GM18867 (cell line): ENCODE data around the gene CAPN5.

Source experiments
- ATAC-seq: cut with Tn5 transposase; IDR thresholded peaks from one replicate; pipeline ENCODE4 v1.9.1; 2021; ENCODE audit warnings: mild to moderate bottlenecking, moderate library complexity; ENCODE audit not compliant: unreplicated experiment

The CAPN5 gene

DNA sequence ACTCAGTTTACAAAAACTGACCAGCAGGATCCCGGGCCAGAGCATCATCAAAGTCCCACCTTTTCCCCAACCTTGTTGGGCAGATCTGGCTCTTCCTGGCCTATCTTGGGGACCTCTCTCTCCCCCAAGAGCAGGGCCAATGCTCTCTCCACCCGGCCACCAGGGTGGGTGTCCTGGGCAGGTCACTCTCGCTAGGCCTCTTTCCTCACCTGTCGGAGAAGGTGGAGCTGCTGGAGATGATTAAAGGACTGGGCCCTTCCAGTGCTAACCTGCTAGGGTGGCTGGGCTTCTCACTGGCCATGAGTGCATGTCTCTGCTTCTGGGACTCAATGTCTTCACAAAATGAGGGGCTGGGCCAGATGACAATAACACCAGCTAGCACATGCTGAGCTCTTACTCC is 2.9 kb upstream of the CAPN5 start:
- ATAC-seq, result no peak

DNA sequence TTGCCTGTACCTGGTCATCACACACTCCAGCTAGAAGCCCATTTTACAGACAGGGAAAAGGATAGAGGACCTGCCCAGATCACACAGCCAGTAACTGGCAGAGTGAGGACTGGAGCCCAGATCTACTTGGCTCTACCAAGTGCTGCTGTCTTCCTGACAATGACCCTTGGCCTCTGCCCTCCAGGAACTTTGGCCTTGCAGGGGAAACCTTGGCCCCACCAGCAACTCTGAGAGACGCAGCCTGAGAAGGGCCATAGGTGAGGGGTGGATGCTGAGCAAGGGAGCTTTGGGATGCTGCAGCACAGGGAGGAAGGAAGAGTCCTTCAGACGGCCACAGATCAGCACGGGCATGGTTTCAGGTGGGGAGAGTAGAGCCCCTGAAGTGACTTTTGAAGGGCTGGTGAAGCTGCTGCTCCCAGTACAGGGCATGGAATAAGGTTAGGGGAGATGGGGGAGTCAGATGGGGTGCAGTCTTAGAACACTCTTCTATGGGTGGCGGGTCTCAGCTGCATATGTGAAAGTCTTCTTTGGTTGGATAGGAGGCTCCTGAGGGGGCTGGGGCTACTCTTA is 2.0 kb upstream of the CAPN5 start:
- ATAC-seq, result no peak

GRCh38 chr11:77065878-77066228 is 918 bp upstream of the CAPN5 start:
- ATAC-seq, result no peak

GRCh38 chr11:77067861-77068443 is 1.2 kb downstream of the CAPN5 start:
- ATAC-seq, result no peak

- ATAC-seq, result no peak
Observed at GRCh38 chr11:77068457-77069335, 1.9 kb downstream of the CAPN5 start.

DNA sequence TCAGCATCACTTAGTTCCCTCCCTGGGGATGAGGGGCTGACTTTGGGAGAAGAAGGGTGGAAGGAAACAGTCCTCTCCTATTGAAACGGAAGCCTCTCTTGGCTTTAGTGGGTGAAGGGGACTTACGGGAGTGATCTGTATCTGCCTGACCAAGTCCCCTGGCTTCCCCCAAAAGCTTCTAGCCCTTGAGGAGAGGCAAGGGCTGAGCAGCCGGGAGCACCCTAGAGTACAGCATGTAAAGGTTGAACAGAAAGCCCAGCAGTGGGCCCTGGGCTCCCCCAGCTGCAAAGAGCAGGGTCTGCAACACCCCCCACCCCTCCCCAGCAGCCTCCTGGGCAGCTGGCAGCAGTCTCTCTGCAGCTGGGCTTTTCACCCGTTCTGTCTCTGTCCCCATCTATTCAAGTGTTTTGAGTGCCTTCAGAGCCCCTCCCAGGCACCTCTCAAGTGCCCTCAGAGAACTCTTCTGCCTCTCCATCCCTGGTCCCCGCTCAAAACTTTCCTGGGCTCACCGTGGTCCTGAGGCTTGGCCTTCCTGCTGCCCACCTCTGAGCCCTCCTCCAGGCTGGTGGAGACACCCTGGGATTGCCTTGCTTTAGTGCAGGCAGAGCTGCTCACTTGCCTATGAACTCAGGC is 2.7 kb downstream of the CAPN5 start:
- ATAC-seq, result no peak

GRCh38 chr11:77069969-77070582 is 3.3 kb downstream of the CAPN5 start:
- no peak for ATAC-seq

DNA sequence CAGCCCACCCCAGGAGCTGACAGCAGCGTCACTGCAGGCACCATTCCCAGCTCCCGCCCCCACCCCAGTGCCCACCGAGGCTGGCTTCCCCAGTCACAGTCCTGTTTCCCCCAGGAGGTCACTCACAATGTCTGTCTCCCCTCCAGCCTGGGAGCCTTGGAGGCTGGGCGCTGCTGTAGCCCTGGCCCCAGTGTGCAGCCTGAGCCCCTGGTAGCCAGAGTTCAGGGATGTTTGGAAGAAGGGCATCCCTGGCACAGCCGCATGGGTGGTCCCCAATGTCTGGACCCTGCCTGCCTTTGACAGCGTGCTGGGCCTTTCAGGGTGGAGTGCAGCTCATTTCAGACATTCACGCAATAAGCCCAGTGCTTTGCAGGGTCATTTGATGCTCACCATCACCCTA is 4.3 kb downstream of the CAPN5 start:
- ATAC-seq, result no peak

DNA sequence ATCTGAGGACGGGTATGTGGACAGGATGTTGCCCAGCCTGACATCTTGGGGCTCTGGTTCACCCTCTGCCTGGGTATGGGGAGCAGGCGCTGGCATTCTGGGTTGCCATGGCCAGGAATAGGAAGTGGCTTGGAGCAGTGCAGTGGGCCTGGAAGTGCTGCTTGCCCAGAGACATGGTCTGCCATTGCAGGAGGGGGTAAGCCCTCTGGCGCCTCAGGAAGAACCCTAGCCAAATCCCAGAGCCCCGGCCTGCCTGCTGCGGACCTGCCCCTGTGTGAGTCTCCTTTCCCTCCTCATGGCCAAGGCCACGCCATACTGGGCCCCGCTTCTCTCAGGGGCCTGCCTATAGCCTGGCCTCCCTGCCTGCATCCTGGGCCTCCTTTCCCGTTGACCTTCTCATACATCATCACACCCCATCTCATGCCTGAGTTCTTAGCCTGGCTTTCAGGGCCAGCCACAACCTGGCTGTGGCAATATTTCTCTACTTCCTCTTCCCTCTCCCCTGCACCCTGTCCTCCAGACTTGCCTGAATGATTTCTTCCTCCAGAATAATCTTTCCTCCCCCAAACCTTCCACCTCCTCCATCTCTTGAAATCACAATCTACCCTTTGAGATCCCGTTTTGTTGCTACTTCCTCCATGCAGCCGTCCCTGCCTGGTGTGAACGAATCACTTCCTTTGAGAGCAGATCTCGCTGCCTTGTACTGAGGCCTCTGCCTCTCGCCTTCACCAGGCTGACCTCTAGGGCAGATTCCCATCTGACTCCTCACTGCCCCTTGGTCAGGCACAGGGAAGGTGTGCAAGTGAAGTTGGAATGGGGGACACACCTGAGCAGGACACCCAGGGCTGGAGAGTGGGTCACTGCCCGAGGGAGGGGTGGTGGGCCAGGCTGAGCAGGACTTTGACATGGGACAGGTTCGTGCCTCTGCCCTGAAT is 5.2 kb downstream of the CAPN5 start:
- ATAC-seq, result no peak

DNA sequence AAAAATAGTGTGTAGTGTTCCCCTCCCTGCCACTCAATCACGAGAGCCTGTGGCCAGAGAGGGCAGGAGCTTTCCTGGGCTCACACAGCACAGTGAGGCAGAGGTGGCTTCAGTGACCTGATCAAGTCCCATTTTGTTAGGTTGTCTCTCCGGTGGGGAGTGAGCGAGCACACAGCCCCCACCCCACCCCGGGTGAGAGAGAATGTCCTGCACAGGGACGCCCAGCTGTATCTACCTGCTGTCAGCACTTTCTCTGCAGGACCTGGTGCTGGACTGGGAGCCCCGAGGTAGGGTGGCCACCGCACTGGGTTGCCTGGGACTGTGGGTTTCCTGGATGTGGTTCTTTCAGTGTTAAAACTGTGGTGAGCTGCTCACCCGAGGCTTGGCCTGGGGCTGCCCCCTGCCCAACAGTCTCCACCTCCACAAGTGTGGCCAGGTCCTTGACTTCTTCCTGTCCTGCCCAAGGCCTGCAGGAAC is 6.1 kb downstream of the CAPN5 start:
- ATAC-seq, result no peak

GRCh38 chr11:77073328-77074001 is 6.7 kb downstream of the CAPN5 start:
- no peak for ATAC-seq

GRCh38 chr11:77074205-77074604 is 7.4 kb downstream of the CAPN5 start:
- no peak for ATAC-seq

GRCh38 chr11:77074626-77075221 is 8.0 kb downstream of the CAPN5 start:
- ATAC-seq, result no peak

DNA sequence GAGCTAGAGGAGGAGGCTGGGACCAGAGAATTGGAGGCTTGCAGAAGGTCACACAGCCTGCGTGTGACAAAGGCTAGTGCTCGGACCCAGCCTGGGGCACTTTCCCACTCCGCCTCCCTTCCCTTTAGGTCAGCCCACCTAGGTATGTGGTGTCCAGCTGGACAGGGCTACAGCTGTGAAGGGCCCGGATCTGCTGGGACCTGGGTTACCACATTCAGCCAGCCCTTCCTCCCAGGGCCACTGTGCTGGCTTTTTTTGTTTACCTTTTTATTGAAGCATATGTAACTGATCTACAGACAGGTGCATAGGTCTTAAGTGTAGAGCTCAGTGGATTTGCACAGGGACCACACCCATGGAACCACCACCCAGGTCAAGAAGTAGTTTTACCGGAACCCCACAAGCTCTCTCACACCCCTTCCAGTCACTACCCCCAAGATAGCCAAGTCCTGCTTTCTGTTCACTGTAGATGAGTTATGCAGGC is 8.7 kb downstream of the CAPN5 start:
- no peak for ATAC-seq

- no peak for ATAC-seq
Observed at GRCh38 chr11:77079666-77080065, 12.9 kb downstream of the CAPN5 start.

GRCh38 chr11:77080643-77081210 is 14.0 kb downstream of the CAPN5 start:
- ATAC-seq, result no peak

- ATAC-seq, result no peak
Observed at GRCh38 chr11:77081381-77081851, 14.6 kb downstream of the CAPN5 start.

GRCh38 chr11:77081976-77082836 is 15.4 kb downstream of the CAPN5 start:
- no peak for ATAC-seq
